HL-60 (cell line): ENCODE data around the gene ERCC2.

Source experiments
- CTCF ChIP-seq: IDR thresholded peaks from one replicate; pipeline ENCODE4 v1.5.1; 2011; ENCODE audit warnings: low read length, control low read depth, inconsistent platforms; ENCODE audit not compliant: insufficient read depth
- GABPA ChIP-seq: IDR thresholded peaks from 2 replicates; pipeline ENCODE4 v1.6.1; 2012; ENCODE audit warnings: low read depth
- POLR2AphosphoS5 ChIP-seq: IDR thresholded peaks from 2 replicates; pipeline ENCODE4 v1.6.1; 2012; ENCODE audit warnings: low read depth
- REST ChIP-seq: IDR thresholded peaks from 2 replicates; pipeline ENCODE4 v1.6.1; 2012; ENCODE audit warnings: low read depth; ENCODE audit not compliant: insufficient replicate concordance
- SPI1 ChIP-seq: IDR thresholded peaks from 2 replicates; pipeline ENCODE4 v1.6.1; 2012; ENCODE audit warnings: low read depth, mild to moderate bottlenecking, borderline replicate concordance

GRCh38 chr19:45419895-45420294, 49.5 kb upstream of the ERCC2 start:
- TF ChIP-seq CTCF (no peak), REST (no peak), POLR2AphosphoS5 (no peak), GABPA (no peak), SPI1 (no peak)
